ENCODE data around the gene HIVEP1. TPM values are rescaled to one million over a fixed set of nuclear protein-coding genes. Genes with fewer than 3 reads are reported as not detected.

HIVEP1 gene
- total and polyA plus RNA-seq, 2 of the 13 experiments (the other 11 are each of a cell fraction or from before 2014, with no cell fraction given), result 7.4 to 9.9 TPM

GRCh38 chr6:12026833-12027232 lies 14.7 kb downstream of the HIVEP1 start:
- H3K4me2 ChIP-seq (ENCODE audit: low read depth, low read length), result no peak overlapping the region
- H3K4me3 ChIP-seq (replicated peaks in 1 of 3; ENCODE audit: insufficient read depth in 1 of 3, low read depth in 2 of 3, low read length in 3 of 3), result no peak overlapping the region
- H3K27ac ChIP-seq (ENCODE audit: extremely low read length, insufficient read depth, low read length), result no peak overlapping the region
- DNase-seq (ENCODE audit: low spot score) (no peak), FAIRE-seq (no peak), ATAC-seq (no peak)
- H3K36me3 ChIP-seq (replicated peaks in 1 of 2; ENCODE audit: control insufficient read depth in 1 of 2, insufficient read depth in 2 of 2, low read length in 2 of 2), result no peaks in the 10 kb centered on the region; a peak in 2 of 5 replicates
- POLR2A ChIA-PET, result no interaction called here
- H3K27me3 ChIP-seq (ENCODE audit: control insufficient read depth in 1 of 2, insufficient read depth in 2 of 2, low read length in 2 of 2), result no peaks in the 10 kb centered on the region
- WGBS (ENCODE audit: low lambda C conversion rate), result 100% methylated on average over 1 of the region's 1 CpG
- in situ Hi-C loops (cut with HindIII; ENCODE audit: extremely low pct_ligation_motif_present, low pct_unique_long_range_greater_than_20kb), result no loop called here
- peaks cover 21% of the 10 kb centered on the region for H3K4me1 ChIP-seq (ENCODE audit: insufficient read depth, low read length)
- no peaks in the 10 kb centered on the region for H4K20me1 ChIP-seq (ENCODE audit: insufficient read depth, low read length)
- no peak overlapping the region for H3K9ac ChIP-seq (ENCODE audit: insufficient read depth, low read depth, low read length)
- no peak for TF ChIP-seq ZNF768 (CRISPR knock-in tag; IDR thresholded peaks at IDR 0.05)
- no peak for TF ChIP-seq MTA1 (CRISPR knock-in tag; IDR thresholded peaks at IDR 0.05; ENCODE audit: borderline replicate concordance)
- no peak for TF ChIP-seq ZFP36L1 (CRISPR knock-in tag; IDR thresholded peaks at IDR 0.05)
- TF ChIP-seq, protein P1, sequence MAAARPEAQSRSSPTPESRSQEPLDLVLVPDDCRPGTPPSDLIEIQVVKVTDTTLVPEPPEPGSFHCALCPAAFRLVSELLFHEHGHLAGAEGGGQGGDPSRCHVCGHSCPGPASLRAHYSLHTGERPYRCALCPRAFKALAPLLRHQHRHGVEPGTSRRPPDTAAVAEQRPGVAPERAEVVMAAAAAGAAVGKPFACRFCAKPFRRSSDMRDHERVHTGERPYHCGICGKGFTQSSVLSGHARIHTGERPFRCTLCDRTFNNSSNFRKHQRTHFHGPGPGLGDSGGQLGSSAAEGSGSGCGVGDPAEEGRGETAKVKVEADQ (CRISPR knock-in tag; IDR thresholded peaks at IDR 0.05; ENCODE audit: borderline replicate concordance), result no peak
- no peak for TF ChIP-seq SNAPC2 (CRISPR knock-in tag; IDR thresholded peaks at IDR 0.05)
- no peak for TF ChIP-seq ZNF720 (CRISPR knock-in tag; IDR thresholded peaks at IDR 0.05)
- TF ChIP-seq, protein P2, sequence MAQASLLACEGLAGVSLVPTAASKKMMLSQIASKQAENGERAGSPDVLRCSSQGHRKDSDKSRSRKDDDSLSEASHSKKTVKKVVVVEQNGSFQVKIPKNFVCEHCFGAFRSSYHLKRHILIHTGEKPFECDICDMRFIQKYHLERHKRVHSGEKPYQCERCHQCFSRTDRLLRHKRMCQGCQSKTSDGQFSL (CRISPR knock-in tag; IDR thresholded peaks at IDR 0.05), result no peak
- TF ChIP-seq TOPORS (CRISPR knock-in tag; IDR thresholded peaks at IDR 0.05), result no peak
- TF ChIP-seq ZSCAN5A (CRISPR knock-in tag; IDR thresholded peaks at IDR 0.05; ENCODE audit: borderline replicate concordance), result no peak
- no peak for TF ChIP-seq ZNF75D (CRISPR knock-in tag; IDR thresholded peaks at IDR 0.05; ENCODE audit: borderline replicate concordance)
- TF ChIP-seq ZNF354B (CRISPR knock-in tag; IDR thresholded peaks at IDR 0.05), result no peak
- TF ChIP-seq NPAS2 (CRISPR knock-in tag; IDR thresholded peaks at IDR 0.05; ENCODE audit: borderline replicate concordance), result no peak
- no peak for TF ChIP-seq HDAC1 (CRISPR knock-in tag; IDR thresholded peaks at IDR 0.05)
- TF ChIP-seq ZNF407 (CRISPR knock-in tag; IDR thresholded peaks at IDR 0.05; ENCODE audit: not compliant biosample characterization), result no peak
- no peak for TF ChIP-seq DDIT3 (CRISPR knock-in tag; IDR thresholded peaks at IDR 0.05)
- peaks cover 10% of the 10 kb centered on the region for H3K9me3 ChIP-seq (ENCODE audit: low read length)
- BruUV-seq (replicated peaks), result no TSS peak
- CTCF ChIA-PET (ENCODE audit: low intra/inter-chr PET ratio, low total read pairs), result no interaction called here
- H2AFZ ChIP-seq (ENCODE audit: low read length), result no peak overlapping the region
- peaks cover 25% of the 10 kb centered on the region for H3K79me2 ChIP-seq (ENCODE audit: insufficient read depth, low read length)
- intact Hi-C loops (cut with micrococcal nuclease; ENCODE audit: unreplicated experiment), result no loop called here

All from HepG2 (cell line).